Measurements from ENCODE around the gene NNAT. TPM values are rescaled to one million over a fixed set of nuclear protein-coding genes. Genes with fewer than 3 reads are reported as not detected.

NNAT gene
- total and polyA plus RNA-seq, 4 donors = 0.98 to 20.6 (median 8.2) TPM

DNA sequence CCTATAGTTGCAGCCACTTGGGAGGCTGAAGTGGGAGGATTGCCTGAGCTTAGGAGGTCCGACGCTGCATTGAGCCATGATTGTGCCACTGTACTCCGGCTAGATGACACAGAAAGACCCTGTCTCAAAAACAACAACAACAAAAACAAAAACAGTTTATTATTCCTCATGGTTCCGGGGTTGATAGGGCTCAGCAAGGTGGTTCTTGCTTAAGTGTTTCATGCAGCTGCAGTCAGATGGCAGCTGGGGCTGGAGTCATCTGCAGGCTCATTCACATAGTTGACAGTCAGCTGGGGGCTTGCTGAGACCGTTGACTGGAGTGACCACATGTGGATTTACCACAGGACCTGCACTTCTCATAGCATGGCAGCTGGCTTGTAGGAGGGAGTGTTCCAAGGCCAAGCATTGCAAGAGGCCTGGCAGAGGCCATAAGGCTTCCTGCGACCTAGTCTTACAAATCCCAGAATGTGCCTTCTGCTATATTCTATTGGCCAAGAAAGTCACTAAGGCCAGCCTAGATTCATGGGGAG lies 28.9 kb upstream of the NNAT start:
- H3K36me3 ChIP-seq (ENCODE audit: control insufficient read depth in 4 of 4, insufficient read depth in 4 of 4, low read length in 4 of 4) = peaks cover 0 to 5% (median 2%) of the 10 kb centered on the region in 4 donors
- H3K9me3 ChIP-seq (ENCODE audit: control insufficient read depth in 4 of 4, insufficient read depth in 3 of 4, low read length in 3 of 4) = peaks cover 0 to 7% (median 0%) of the 10 kb centered on the region in 4 donors
- H3K27ac ChIP-seq (ENCODE audit: low read depth in 1 of 2, low read length in 1 of 2) = no peak overlapping the region
- no peak for ATAC-seq (ENCODE audit: insufficient read depth, low FRiP score)
- H3K4me1 ChIP-seq (ENCODE audit: control insufficient read depth in 5 of 5, insufficient read depth in 5 of 5, low read length in 5 of 5) = no peaks in the 10 kb centered on the region
- H3K9ac ChIP-seq (ENCODE audit: insufficient read depth in 1 of 2, low read length in 2 of 2) = no peak overlapping the region
- no peak overlapping the region for H3K4me3 ChIP-seq
- no peaks in the 10 kb centered on the region for H3K27me3 ChIP-seq (ENCODE audit: control insufficient read depth in 3 of 3, insufficient read depth in 3 of 3, low read length in 2 of 3)
- DNase-seq = no peak
- TF ChIP-seq CTCF (IDR thresholded peaks at IDR 0.05; ENCODE audit: control extremely low read depth, extremely low read depth) = no peak
- WGBS, 2 donors = 91 to 94% methylated on average over 6 of the region's 6 CpGs

DNA sequence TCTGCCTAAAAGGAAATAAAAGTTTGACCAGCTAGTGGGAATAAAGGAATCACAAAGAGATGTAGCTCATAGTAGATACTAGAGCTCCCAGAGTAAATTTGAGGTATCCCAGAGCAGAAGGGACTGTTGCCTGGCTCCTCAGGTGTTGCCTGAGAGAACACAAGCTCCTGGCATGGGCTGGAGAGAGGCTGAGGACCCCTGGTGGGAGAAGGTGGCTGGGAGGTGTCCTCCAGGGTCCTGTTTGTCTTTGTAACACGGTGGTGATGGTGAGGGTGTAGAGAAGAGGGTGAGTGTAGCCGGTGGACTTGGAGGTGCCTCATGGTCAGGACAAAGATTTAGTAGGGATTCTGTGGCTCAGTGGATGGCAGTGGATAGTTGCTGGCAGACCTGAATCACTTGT lies 28.1 kb upstream of the NNAT start:
- TF ChIP-seq CTCF (IDR thresholded peaks at IDR 0.05; ENCODE audit: control extremely low read depth, extremely low read depth) = no peak
- Histone ChIP-seq H3K9me3 (ENCODE audit: control insufficient read depth in 4 of 4, insufficient read depth in 3 of 4, low read length in 3 of 4) (peaks cover 0 to 7% (median 0%) of the 10 kb centered on the region in 4 donors), H3K36me3 (ENCODE audit: control insufficient read depth in 4 of 4, insufficient read depth in 4 of 4, low read length in 4 of 4) (peaks cover 0 to 5% (median 2%) of the 10 kb centered on the region in 4 donors), H3K9ac (ENCODE audit: insufficient read depth in 1 of 2, low read length in 2 of 2) (no peak overlapping the region), H3K4me1 (ENCODE audit: control insufficient read depth in 5 of 5, insufficient read depth in 5 of 5, low read length in 5 of 5) (no peaks in the 10 kb centered on the region), H3K27ac (ENCODE audit: low read depth in 1 of 2, low read length in 1 of 2) (no peak overlapping the region), H3K27me3 (ENCODE audit: control insufficient read depth in 3 of 3, insufficient read depth in 3 of 3, low read length in 2 of 3) (no peaks in the 10 kb centered on the region), H3K4me3 (no peak overlapping the region)
- no peak for DNase-seq
- no peak for ATAC-seq (ENCODE audit: insufficient read depth, low FRiP score)
- WGBS, 2 donors = 86 to 88% methylated on average over 2 of the region's 2 CpGs

DNA sequence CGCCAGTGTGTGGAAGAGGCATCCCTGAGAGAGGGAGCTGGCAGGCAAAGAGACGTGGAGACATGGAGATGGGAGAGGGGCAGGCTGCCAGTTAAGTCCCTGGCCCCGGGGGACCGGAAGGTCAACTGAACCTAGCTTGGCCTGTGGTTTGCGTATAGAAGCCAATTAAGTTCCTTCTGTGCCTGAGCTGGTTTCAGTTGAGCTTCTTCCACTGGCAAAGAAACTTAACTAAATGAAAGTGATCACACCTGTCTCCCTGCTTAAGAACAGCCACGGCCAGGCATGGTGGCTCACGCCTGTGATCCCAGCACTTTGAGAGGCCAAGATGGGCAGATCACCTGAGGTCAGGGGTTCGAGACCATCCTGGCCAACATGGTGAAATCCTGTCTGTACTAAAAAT lies 26.7 kb upstream of the NNAT start:
- Histone ChIP-seq H3K9ac (ENCODE audit: insufficient read depth in 1 of 2, low read length in 2 of 2) (no peak overlapping the region), H3K27me3 (ENCODE audit: control insufficient read depth in 3 of 3, insufficient read depth in 3 of 3, low read length in 2 of 3) (no peaks in the 10 kb centered on the region), H3K4me1 (ENCODE audit: control insufficient read depth in 5 of 5, insufficient read depth in 5 of 5, low read length in 5 of 5) (no peaks in the 10 kb centered on the region), H3K27ac (ENCODE audit: low read depth in 1 of 2, low read length in 1 of 2) (no peak overlapping the region), H3K36me3 (ENCODE audit: control insufficient read depth in 4 of 4, insufficient read depth in 4 of 4, low read length in 4 of 4) (peaks cover 0 to 5% (median 2%) of the 10 kb centered on the region in 4 donors), H3K4me3 (no peak overlapping the region), H3K9me3 (ENCODE audit: control insufficient read depth in 4 of 4, insufficient read depth in 3 of 4, low read length in 3 of 4) (peaks cover 0 to 7% (median 0%) of the 10 kb centered on the region in 4 donors)
- no peak for ATAC-seq (ENCODE audit: insufficient read depth, low FRiP score)
- DNase-seq = no peak
- 94 to 97% methylated on average over 8 of the region's 8 CpGs for WGBS, 2 donors
- TF ChIP-seq CTCF (IDR thresholded peaks at IDR 0.05; ENCODE audit: control extremely low read depth, extremely low read depth) = no peak

- ATAC-seq (ENCODE audit: insufficient read depth, low FRiP score) (no peak), DNase-seq (no peak)
- TF ChIP-seq CTCF (IDR thresholded peaks at IDR 0.05; ENCODE audit: control extremely low read depth, extremely low read depth) = no peak
- Histone ChIP-seq H3K9me3 (ENCODE audit: control insufficient read depth in 4 of 4, insufficient read depth in 3 of 4, low read length in 3 of 4) (peaks cover 0 to 7% (median 0%) of the 10 kb centered on the region in 4 donors), H3K27me3 (ENCODE audit: control insufficient read depth in 3 of 3, insufficient read depth in 3 of 3, low read length in 2 of 3) (no peaks in the 10 kb centered on the region), H3K9ac (ENCODE audit: insufficient read depth in 1 of 2, low read length in 2 of 2) (no peak overlapping the region), H3K4me3 (no peak overlapping the region), H3K27ac (ENCODE audit: low read depth in 1 of 2, low read length in 1 of 2) (no peak overlapping the region), H3K36me3 (ENCODE audit: control insufficient read depth in 4 of 4, insufficient read depth in 4 of 4, low read length in 4 of 4) (peaks cover 0 to 5% (median 2%) of the 10 kb centered on the region in 4 donors), H3K4me1 (ENCODE audit: control insufficient read depth in 5 of 5, insufficient read depth in 5 of 5, low read length in 5 of 5) (no peaks in the 10 kb centered on the region)
- 89 to 93% methylated on average over 5 of the region's 5 CpGs for WGBS, 2 donors
These were observed 26.3 kb upstream of the NNAT start for GRCh38 chr20:37494796-37495195.

Measured in lung (tissue), 12 donors.